Ovary (tissue), 9 donors: Measurements from ENCODE around the gene ALKBH5. TPM values are rescaled to one million over a fixed set of nuclear protein-coding genes. Genes with fewer than 3 reads are reported as not detected.

Experiments used
- DNase-seq, 5 donors: peaks; one replicate each; pipeline ENCODE4 v3.0.0-alpha.2; 2019 to 2020
- H3K27ac ChIP-seq, 2 donors: fragments of 200-600 bp; one replicate each; pipeline versions ENCODE4 v1.5.1 to v1.8.0; 2019 to 2022
- H3K27me3 ChIP-seq: fragments of 200-600 bp; one replicate; pipeline ENCODE4 v1.8.0; 2022
- H3K36me3 ChIP-seq: fragments of 200-600 bp; sonication (generic); one replicate; pipeline ENCODE4 v1.5.1; 2019
- H3K4me1 ChIP-seq: one replicate; pipeline ENCODE4 v1.8.1; 2013; ENCODE audit warnings: mild to moderate bottlenecking, moderate library complexity; ENCODE audit not compliant: insufficient read depth
- H3K4me3 ChIP-seq: fragments of 200-600 bp; sonication (generic); one replicate; pipeline ENCODE4 v1.5.1; 2017
- H3K9me3 ChIP-seq, 2 donors: fragments of 200-600 bp in 1 of 2; sonication (generic) in 1 of 2; one replicate each; pipeline versions ENCODE4 v1.5.1 to v1.8.1; 2013 to 2019; ENCODE audit warnings: mild to moderate bottlenecking in 1 of 2, moderate library complexity in 1 of 2
- EP300 ChIP-seq: sonication (generic); formaldehyde crosslinking; IDR thresholded peaks from one replicate; pipeline ENCODE4 v1.6.1; 2017; ENCODE audit warnings: antibody characterized with exemption
- POLR2A ChIP-seq: fragments of 450-650 bp; IDR thresholded peaks from one replicate; pipeline ENCODE4 v1.6.1; 2017; ENCODE audit warnings: antibody characterized with exemption, mild to moderate bottlenecking, moderate library complexity
- WGBS, 3 donors: extraction: QIAGEN DNeasy Blood & Tissue Kit in 1 of 3; methylation state at CpG; one replicate each; pipeline versions ENCODE4 v1.1.5 to v1.1.7; 2013 to 2017; 5-methylcytosine and 5-hydroxymethylcytosine counted together
- intact Hi-C, 4 donors: fragments of 100-400 bp; cut with DNase I; formaldehyde crosslinking; loops; one replicate each; pipeline versions ENCODE4 v1.11.0 to v1.15.1; 2022 to 2023
- polyA plus RNA-seq, 2 donors: library from polyadenylated mRNA; stranded (reverse); fragments of 200-250 nt in 1 of 2; fragments of 350-450 nt in 1 of 2; fragmentation: Illumina TruSeq in 1 of 2; extraction: RNeasy Lipid Tissue Mini Kit (QIAGEN cat#74804) in 1 of 2; gene quantifications; one replicate each; pipeline ENCODE4 v1.2.3, GENCODE V29; 2013 to 2014
- total RNA-seq, 7 donors: library from RNA; depleted of rRNA in 2 of 7; stranded (reverse); fragments of >200 nt in 2 of 7; fragmentation: NEBNext Ultra II Directional in 3 of 7; extraction: Animal tissue kit (Norgen Biotek cat#: 25700) in 3 of 7; gene quantifications; one replicate each; pipeline versions ENCODE4 v1.1.0 to v1.2.4, GENCODE V29; 2016 to 2023
- TF ChIP-seq, protein P1 (sequence below), 3 donors: fragments of 450-650 bp in 2 of 3; fragments of 200-600 bp in 1 of 3; IDR thresholded peaks; one replicate each; pipeline versions ENCODE4 v1.5.1 to v1.8.0; 2016 to 2022; ENCODE audit warnings: antibody characterized with exemption in 3 of 3, mild to moderate bottlenecking in 1 of 3
- donor health status: DM: no; HTN: no; CAD: no; lungs with moderate emphysema.
- donor health status: DM: no; HTN: no; CAD: no.
- donor health status: Bipolar disorder and iron deficiency.
- donor health status: DM: yes; HTN: yes; CAD: no.
- donor health status: DM: no; HTN: no; CAD: no.
- donor health status: DM: yes; HTN: yes; CAD: no.

The ALKBH5 gene
- total and polyA plus RNA-seq, 9 donors: 39.6 to 137 (median 102) TPM

DNA sequence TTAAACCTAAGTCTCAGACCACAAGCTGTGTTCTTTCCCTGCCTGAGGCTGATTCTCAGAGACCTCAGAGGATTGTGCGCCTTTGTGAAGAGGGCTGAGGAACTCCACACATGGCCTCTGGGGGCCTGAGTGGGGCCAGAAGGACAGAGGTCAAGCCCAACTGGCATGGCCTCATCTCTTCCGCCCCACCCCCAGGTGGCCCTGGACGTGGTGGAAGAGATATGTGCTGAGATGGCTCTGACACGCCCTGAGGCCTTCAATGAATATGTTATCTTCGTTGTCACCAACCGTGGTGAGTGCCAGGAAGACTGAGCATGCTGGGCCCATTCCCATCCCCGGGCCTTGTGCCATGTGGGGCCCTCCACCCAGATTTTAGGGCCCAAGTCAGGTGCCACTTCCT, 20.1 kb upstream of the ALKBH5 start:
- DNase-seq: no peak

DNA sequence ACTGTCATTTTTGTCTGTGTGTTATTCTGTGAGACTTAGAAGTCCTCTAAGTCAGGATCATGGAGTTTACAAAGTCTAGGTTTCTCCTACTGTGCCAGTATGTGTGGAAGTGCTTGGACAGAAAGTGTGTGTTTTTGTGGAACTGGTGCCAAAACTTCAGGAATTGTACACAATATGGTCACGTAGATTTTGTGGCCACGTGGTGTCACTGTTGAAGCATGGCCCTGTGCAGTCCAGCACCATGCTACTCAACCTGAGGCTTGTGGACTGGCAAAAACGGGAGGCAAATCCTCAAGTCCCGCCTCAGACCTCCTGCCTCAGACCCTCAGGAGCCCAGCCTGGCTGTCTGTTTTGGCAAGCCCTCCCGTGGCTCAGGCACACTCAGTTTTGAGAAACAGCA, 16.7 kb upstream of the ALKBH5 start:
- TF ChIP-seq EP300: no peak
- intact Hi-C loops: no loop called here
- no peaks in the 10 kb centered on the region for H3K27me3 ChIP-seq
- no peaks in the 10 kb centered on the region for H3K9me3 ChIP-seq
- H3K4me3 ChIP-seq: no peak overlapping the region
- WGBS, 3 donors: 23 to 44% (median 31%) methylated on average over 5 of the region's 5 CpGs
- no peaks in the 10 kb centered on the region for H3K36me3 ChIP-seq
- peak in 3 of 5 donors; percentile 46 to 56 (median 49) for DNase-seq
- no peak overlapping the region for H3K27ac ChIP-seq
- no peaks in the 10 kb centered on the region for H3K4me1 ChIP-seq

More for the DNA sequence above, 20.1 kb upstream of the ALKBH5 start:
- Histone ChIP-seq H3K9me3 (no peaks in the 10 kb centered on the region), H3K4me1 (peaks cover 1% of the 10 kb centered on the region), H3K4me3 (no peak overlapping the region), H3K27ac (no peak overlapping the region), H3K36me3 (no peaks in the 10 kb centered on the region), H3K27me3 (no peaks in the 10 kb centered on the region)
- WGBS, 3 donors: 84 to 90% (median 86%) methylated on average over 7 of the region's 7 CpGs
- intact Hi-C loops: no loop called here
- TF ChIP-seq EP300 (no peak), POLR2A (no peak)
- TF ChIP-seq, protein P1, sequence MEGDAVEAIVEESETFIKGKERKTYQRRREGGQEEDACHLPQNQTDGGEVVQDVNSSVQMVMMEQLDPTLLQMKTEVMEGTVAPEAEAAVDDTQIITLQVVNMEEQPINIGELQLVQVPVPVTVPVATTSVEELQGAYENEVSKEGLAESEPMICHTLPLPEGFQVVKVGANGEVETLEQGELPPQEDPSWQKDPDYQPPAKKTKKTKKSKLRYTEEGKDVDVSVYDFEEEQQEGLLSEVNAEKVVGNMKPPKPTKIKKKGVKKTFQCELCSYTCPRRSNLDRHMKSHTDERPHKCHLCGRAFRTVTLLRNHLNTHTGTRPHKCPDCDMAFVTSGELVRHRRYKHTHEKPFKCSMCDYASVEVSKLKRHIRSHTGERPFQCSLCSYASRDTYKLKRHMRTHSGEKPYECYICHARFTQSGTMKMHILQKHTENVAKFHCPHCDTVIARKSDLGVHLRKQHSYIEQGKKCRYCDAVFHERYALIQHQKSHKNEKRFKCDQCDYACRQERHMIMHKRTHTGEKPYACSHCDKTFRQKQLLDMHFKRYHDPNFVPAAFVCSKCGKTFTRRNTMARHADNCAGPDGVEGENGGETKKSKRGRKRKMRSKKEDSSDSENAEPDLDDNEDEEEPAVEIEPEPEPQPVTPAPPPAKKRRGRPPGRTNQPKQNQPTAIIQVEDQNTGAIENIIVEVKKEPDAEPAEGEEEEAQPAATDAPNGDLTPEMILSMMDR (IDR thresholded peaks at IDR 0.05): no peak

DNA sequence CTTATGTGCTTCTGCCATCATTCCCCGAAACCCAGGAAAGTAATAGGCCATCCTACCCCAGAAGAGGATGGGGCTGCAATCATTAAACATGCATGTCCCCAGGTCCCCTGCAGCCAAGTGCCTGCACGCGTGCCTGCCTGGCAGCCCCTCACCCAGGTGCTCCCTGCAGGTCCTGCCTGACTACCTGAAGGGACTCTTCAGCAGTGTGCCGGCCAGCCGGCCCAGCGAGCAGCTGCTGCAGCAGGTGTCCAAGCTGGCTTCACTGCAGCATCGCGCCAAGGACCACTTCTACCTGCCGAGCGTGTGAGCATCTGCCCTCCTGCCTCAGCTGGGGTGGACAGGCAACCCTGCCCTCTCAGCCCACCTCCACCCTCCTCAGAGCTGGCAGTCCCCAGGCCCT, 16.2 kb upstream of the ALKBH5 start:
- H3K4me1 ChIP-seq: no peaks in the 10 kb centered on the region
- no peak overlapping the region for H3K27ac ChIP-seq
- WGBS, 3 donors: 84 to 98% (median 93%) methylated on average over 10 of the region's 10 CpGs
- H3K4me3 ChIP-seq: no peak overlapping the region
- H3K27me3 ChIP-seq: no peaks in the 10 kb centered on the region
- TF ChIP-seq, protein P1 (IDR thresholded peaks at IDR 0.05): no peak
- TF ChIP-seq EP300 (no peak), POLR2A (no peak)
- H3K9me3 ChIP-seq: no peaks in the 10 kb centered on the region
- intact Hi-C loops: no loop called here
- no peaks in the 10 kb centered on the region for H3K36me3 ChIP-seq
- DNase-seq: no peak

DNA sequence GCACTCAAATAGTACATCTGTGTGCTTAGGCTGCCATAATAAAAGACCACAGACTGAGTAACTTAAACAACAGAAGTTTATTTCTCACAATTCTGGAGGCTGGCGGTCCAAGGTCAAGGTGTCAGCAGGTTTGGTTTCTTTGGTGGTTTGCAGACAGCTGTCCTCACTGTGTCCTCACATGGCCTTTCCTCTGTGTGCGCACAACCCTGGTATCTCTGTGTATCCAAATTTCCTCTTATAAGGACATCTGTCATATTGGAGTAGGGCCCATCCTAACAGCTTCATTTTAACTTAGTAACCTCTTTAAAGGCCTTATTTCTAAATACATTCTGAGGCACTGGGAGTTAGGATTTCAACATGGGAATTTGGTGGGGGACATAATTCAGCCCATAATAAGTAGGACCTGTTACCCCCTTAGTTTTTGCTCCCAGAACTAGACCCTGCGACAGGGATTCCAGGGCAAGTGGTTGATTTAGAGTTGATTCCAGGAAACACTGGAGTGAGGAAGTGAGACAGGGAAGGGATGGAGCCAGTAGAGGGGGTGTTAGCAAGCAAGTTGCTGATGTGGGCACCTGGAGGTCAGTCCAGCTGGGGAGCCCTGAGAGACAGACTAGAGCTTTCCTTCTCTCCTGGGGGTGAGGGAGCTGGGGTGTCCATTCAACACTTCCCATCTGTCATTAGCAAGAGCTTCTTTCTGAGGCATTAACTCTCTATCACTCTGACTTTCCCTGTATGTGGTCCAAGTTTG, 10.9 kb upstream of the ALKBH5 start:
- no peak overlapping the region for H3K27ac ChIP-seq
- H3K4me3 ChIP-seq: no peak overlapping the region
- intact Hi-C loops: no loop called here
- no peak for TF ChIP-seq EP300
- TF ChIP-seq, protein P1 (IDR thresholded peaks at IDR 0.05): no peak
- TF ChIP-seq POLR2A: no peak
- WGBS, 3 donors: 40 to 73% (median 58%) methylated on average over 3 of the region's 3 CpGs
- H3K9me3 ChIP-seq: no peaks in the 10 kb centered on the region
- no peaks in the 10 kb centered on the region for H3K36me3 ChIP-seq
- DNase-seq: no peak
- H3K4me1 ChIP-seq: no peaks in the 10 kb centered on the region
- H3K27me3 ChIP-seq: no peaks in the 10 kb centered on the region

DNA sequence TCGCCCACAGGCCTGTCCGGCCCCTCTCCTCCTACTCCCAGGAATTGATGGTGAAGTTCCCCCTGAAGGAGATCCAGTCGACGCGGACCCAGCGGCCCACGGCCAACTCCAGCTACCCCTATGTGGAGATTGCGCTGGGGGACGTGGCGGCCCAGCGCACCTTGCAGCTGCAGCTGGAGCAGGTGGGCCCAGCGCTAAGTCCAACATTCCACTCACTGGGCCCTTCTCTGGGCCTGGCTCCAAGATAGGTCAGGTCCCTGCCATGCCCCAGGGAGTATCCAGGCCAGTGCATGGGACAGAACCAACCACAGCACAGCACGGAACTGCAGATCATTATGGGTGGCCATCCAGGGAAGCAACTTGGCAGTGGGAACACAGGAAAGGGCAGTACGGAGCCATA, 9.9 kb upstream of the ALKBH5 start:
- no peaks in the 10 kb centered on the region for H3K4me1 ChIP-seq
- DNase-seq: no peak
- no peaks in the 10 kb centered on the region for H3K9me3 ChIP-seq
- intact Hi-C loops: no loop called here
- TF ChIP-seq EP300 (no peak), POLR2A (no peak)
- TF ChIP-seq, protein P1 (IDR thresholded peaks at IDR 0.05): no peak
- no peaks in the 10 kb centered on the region for H3K27me3 ChIP-seq
- H3K4me3 ChIP-seq: no peak overlapping the region
- 88 to 92% (median 89%) methylated on average over 13 to 14 of the region's 14 CpGs for WGBS, 3 donors
- no peaks in the 10 kb centered on the region for H3K36me3 ChIP-seq
- H3K27ac ChIP-seq: no peak overlapping the region
